ENCODE data around the gene DMBX1. TPM values are rescaled to one million over a fixed set of nuclear protein-coding genes. Genes with fewer than 3 reads are reported as not detected.

Gene DMBX1
- total and polyA plus RNA-seq, 2 of the 4 experiments (the other 2 are of a cell fraction) = not detected

- Histone ChIP-seq H3K36me3 (ENCODE audit: control insufficient read depth, insufficient read depth, low read length) (no peaks in the 10 kb centered on the region), H3K9me1 (ENCODE audit: insufficient read depth, low read length) (no peaks in the 10 kb centered on the region), H2BK120ac (ENCODE audit: low read depth, low read length) (no peak overlapping the region), H3K4me2 (ENCODE audit: low read depth, low read length) (peak overlapping the region; percentile 52; the same call in 1 of the 2 replicates), H3K4me1 (ENCODE audit: control insufficient read depth, insufficient read depth, low read length) (no peaks in the 10 kb centered on the region; the same call in 1 of the 2 replicates), H4K5ac (ENCODE audit: low read depth, low read length) (no peak overlapping the region), H3K18ac (ENCODE audit: low read depth, low read length) (no peak overlapping the region), H3K9ac (ENCODE audit: low read depth, low read length) (no peak overlapping the region; the same call in 1 of the 2 replicates), H2AK9ac (replicated peaks; ENCODE audit: low read depth, low read length, poor library complexity) (no peak overlapping the region), H2AFZ (replicated peaks; ENCODE audit: low read length, poor library complexity) (peak overlapping the region; percentile 65), H2AK5ac (ENCODE audit: low read depth, low read length) (no peak overlapping the region), H3K9me3 (ENCODE audit: control insufficient read depth, insufficient read depth, low read length) (no peaks in the 10 kb centered on the region), H2BK20ac (ENCODE audit: low read depth, low read length) (no peak overlapping the region), H3K79me1 (ENCODE audit: low read depth in 1 of 2, low read length in 2 of 2) (no peaks in the 10 kb centered on the region), H3K56ac (ENCODE audit: extremely low read depth, insufficient read depth, low read length) (no peak overlapping the region), H2BK5ac (ENCODE audit: low read depth, low read length, poor library complexity, severe bottlenecking) (no peak overlapping the region), H2BK15ac (ENCODE audit: low read depth, low read length) (no peak overlapping the region), H3K27ac (ENCODE audit: insufficient read depth, low read length) (no peak overlapping the region), H4K91ac (ENCODE audit: insufficient read depth, low read depth, low read length) (no peak overlapping the region), H4K8ac (ENCODE audit: low read depth in 2 of 2, low read length in 2 of 2) (no peak overlapping the region), H3K4me3 (ENCODE audit: insufficient read depth, low read depth, low read length) (no peak overlapping the region), H3K27me3 (ENCODE audit: control insufficient read depth, insufficient read depth, low read length) (peaks cover 84% of the 10 kb centered on the region), H4K20me1 (ENCODE audit: insufficient read depth, low read length) (no peaks in the 10 kb centered on the region), H3K4ac (ENCODE audit: low read depth, low read length) (no peak overlapping the region), H3K14ac (replicated peaks; ENCODE audit: low read depth, low read length) (no peak overlapping the region), H3K23ac (ENCODE audit: low read depth, low read length) (no peak overlapping the region)
- CTCF ChIA-PET = no interaction called here
- no TSS peak for BruUV-seq (replicated peaks)
- ATAC-seq (ENCODE audit: low read depth) (peak; percentile 63), DNase-seq (no peak)
- POLR2A ChIA-PET (ENCODE audit: unreplicated experiment) = no interaction called here
- intact Hi-C loops (cut with micrococcal nuclease) (no loop called here), dilution Hi-C loops (cut with HindIII; ENCODE audit: low sequenced_read_pairs, unreplicated experiment) (no loop called here), in situ Hi-C loops (cut with MboI; ENCODE audit: low sequenced_read_pairs) (loop anchor here (5.0 kb wide), 1 partner anchor 79 kb away; no protein-coding TSS in a partner anchor)
- WGBS, 2 experiments (ENCODE audit: extremely low coverage in 2 of 2, insufficient read length in 1 of 2) = 4% methylated on average over 43 of the region's 76 CpGs; no CpG with 5 or more reads in 1 of the 2 experiments
- no peak for TF ChIP-seq MAZ (IDR thresholded peaks at IDR 0.05; ENCODE audit: borderline replicate concordance, low read depth, low read length)
- no peak for TF ChIP-seq POLR2A (IDR thresholded peaks at IDR 0.05; ENCODE audit: low read depth, low read length)
- no peak for TF ChIP-seq MAFK (IDR thresholded peaks at IDR 0.05; ENCODE audit: low read depth, low read length)
- no peak for TF ChIP-seq SMC3 (IDR thresholded peaks at IDR 0.05; ENCODE audit: low read depth, low read length)
- TF ChIP-seq BHLHE40 (IDR thresholded peaks at IDR 0.05; ENCODE audit: low read depth, low read length) = no peak
- TF ChIP-seq RFX5 (IDR thresholded peaks at IDR 0.05; ENCODE audit: low read depth, low read length) = no peak
- TF ChIP-seq CHD1 (IDR thresholded peaks at IDR 0.05; ENCODE audit: low read depth, low read length) = no peak
- no peak for TF ChIP-seq CEBPB (IDR thresholded peaks at IDR 0.05; ENCODE audit: low read depth, low read length)
- TF ChIP-seq, protein P1, sequence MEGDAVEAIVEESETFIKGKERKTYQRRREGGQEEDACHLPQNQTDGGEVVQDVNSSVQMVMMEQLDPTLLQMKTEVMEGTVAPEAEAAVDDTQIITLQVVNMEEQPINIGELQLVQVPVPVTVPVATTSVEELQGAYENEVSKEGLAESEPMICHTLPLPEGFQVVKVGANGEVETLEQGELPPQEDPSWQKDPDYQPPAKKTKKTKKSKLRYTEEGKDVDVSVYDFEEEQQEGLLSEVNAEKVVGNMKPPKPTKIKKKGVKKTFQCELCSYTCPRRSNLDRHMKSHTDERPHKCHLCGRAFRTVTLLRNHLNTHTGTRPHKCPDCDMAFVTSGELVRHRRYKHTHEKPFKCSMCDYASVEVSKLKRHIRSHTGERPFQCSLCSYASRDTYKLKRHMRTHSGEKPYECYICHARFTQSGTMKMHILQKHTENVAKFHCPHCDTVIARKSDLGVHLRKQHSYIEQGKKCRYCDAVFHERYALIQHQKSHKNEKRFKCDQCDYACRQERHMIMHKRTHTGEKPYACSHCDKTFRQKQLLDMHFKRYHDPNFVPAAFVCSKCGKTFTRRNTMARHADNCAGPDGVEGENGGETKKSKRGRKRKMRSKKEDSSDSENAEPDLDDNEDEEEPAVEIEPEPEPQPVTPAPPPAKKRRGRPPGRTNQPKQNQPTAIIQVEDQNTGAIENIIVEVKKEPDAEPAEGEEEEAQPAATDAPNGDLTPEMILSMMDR (conservative IDR thresholded peaks at IDR 0.05; ENCODE audit: low read depth, low read length) = no peak
- no peak for TF ChIP-seq FOS (IDR thresholded peaks at IDR 0.05; ENCODE audit: low read depth, low read length)
- TF ChIP-seq ELK1 (IDR thresholded peaks at IDR 0.05; ENCODE audit: borderline replicate concordance, low read depth, low read length) = no peak
- no peak for TF ChIP-seq MXI1 (IDR thresholded peaks at IDR 0.05; ENCODE audit: borderline replicate concordance, low read depth, low read length)
- TF ChIP-seq USF2 (IDR thresholded peaks at IDR 0.05; ENCODE audit: low read depth, low read length) = no peak
- no peak for TF ChIP-seq RCOR1 (IDR thresholded peaks at IDR 0.05; ENCODE audit: insufficient replicate concordance, low read length)
Observed at GRCh38 chr1:46448109-46448911, 41.3 kb upstream of the DMBX1 start.
